Endothelial cell of hepatic sinusoid (primary cell): ENCODE measurements around the gene HOTAIR.

Source experiments
- in situ Hi-C: cut with HindIII; loops from 2 replicates; pipeline ENCODE4 v1.10.0; 2017; ENCODE audit warnings: low sequenced_read_pairs

The HOTAIR gene

GRCh38 chr12:53977596-53978445 lies 3.1 kb upstream of the HOTAIR start:
- in situ Hi-C loops: no loop called here

DNA sequence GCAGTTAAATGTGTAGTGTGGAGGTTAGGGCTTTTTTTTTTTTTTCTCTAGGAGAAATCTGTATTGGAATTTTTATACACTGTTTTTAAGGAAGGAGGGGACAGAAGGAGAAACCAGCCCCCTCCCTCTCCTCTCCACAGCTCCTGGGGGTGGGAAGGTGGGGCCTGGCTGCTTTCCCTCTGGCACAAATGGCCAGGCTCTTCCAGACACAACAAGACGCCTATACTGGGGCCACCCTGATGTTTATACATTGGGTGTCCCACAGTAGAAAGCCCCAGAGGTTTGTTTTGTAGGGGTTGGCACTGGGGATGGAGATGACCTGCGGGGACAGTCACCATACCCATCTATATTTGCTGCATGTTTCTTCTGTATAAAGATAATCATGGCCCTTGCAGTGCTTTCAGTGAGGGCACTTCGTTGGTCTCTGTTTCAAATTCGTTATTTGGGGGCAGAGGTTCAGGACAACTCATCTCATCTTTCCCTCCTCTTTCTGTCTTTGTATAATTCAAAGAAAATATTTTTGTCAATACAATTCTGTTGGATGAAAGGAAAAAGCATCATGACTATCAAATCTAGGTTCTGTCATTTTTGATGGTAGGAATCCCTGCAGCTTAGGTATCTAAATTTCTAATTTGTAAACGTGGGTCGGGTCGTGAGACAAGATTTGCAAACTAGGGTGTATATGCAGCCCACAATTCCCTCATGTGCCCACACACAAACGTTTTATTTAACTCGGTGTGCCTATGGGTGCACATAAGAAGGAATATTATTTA lies 2.3 kb upstream of the HOTAIR start:
- in situ Hi-C loops: no loop called here

- in situ Hi-C loops: no loop called here
Measured at GRCh38 chr12:53976172-53976822, 1.5 kb upstream of the HOTAIR start.

DNA sequence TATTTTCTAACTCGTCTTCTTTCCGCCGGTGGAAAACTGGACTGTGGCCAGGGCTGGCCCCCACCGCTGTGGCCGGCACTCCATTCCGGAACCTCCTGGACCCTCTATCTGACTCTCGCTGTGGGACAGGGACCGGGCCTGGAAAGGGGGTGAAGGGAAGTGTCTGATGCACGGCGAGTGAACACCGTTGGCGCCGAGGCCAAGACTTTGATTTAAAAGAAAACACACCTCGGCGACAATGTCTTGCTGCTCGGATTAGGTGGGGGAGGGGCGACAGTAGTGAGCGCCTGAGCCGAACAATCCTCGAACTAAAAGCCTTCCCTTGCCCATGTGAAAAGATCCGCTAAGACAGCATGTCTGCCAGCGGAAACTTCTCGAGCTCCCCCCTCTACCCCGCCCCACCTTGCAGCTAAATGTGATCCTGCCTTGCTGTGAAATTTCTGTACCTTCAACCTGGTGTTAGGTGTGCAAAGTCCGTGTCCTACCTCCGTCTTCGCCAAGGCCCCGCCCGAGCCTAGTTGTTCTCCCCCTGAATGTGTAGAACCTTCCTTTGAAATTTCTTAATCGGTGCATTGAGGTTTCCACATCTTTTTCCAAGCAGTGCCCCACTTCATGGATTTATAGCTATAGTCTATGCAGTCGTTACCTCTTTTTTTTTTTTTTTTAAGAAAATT lies 862 bp upstream of the HOTAIR start:
- in situ Hi-C loops: no loop called here

DNA sequence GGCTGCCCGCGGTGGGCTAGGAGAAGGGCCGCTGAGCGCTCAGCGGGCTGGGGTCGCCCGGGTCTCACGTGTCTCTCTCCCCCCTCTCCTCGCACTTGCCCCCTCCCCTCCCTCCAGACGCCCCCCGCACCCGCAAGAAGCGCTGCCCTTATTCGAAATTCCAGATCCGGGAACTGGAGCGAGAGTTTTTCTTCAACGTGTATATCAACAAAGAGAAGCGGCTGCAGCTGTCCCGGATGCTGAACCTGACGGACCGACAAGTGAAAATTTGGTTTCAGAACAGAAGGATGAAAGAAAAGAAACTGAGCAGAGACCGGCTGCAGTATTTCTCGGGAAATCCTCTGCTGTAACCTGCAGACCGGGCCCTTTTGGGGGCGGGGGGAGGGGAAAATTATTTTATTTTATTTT lies 314 bp upstream of the HOTAIR start:
- in situ Hi-C loops: no loop called here

GRCh38 chr12:53973236-53974042 lies 1.3 kb downstream of the HOTAIR start:
- in situ Hi-C loops: no loop called here

DNA sequence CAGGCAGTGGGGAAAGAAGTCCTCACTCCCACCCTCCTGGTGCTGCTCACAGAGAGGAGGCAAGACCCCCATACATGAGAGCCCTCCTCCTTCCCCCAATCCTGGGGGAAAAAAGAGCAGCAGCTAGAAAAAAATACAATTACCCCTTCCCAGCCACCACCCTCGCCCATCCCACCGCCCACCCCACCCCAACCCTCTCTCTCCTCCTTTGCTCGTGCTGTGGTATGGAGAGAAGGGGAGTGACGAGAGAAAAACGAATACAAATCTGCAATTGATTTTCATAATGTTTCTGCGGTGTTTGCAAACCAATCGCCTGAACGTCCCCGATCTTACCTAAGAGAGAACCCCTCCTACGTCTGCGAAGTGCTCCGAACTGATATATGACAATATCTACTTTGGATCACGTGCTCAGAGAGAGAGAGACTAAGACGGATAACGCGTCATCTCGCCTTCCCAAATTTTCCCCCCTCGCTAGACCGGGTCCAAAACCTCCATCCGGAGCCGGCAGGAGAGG lies 2.0 kb downstream of the HOTAIR start, which contains the start of gene HOXC11:
HOXC11 (plus strand) TSS at position 405 of the 514 bp plus-strand sequence. CDS start 116 bp downstream, outside the sequence.
- in situ Hi-C loops: no loop called here

- in situ Hi-C loops: no loop called here
Measured at GRCh38 chr12:53972152-53972702, 2.5 kb downstream of the HOTAIR start.

DNA sequence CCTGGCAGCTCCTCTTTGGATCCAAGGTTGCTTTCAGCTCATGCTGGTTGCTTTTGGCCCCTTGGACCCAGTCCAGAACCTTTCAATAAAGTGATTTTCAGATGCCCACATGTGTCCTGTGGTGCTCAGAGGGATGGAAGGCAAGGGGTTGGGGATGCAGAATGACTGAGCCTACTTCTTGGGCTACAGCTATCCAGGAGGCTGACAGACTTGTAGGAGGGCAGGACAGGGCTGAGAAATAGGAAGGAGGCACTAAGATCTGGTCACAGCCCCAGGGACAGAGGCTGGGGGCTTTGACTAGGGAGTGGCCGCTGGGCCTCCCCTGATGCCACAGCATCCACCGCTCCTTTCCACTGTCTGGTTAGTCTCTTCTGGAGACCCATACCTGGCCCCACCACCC lies 3.1 kb downstream of the HOTAIR start:
- in situ Hi-C loops: no loop called here

- in situ Hi-C loops: no loop called here
Measured at GRCh38 chr12:53971129-53971528, 3.6 kb downstream of the HOTAIR start.

- in situ Hi-C loops: no loop called here
Measured at GRCh38 chr12:53970451-53970850, 4.3 kb downstream of the HOTAIR start.

DNA sequence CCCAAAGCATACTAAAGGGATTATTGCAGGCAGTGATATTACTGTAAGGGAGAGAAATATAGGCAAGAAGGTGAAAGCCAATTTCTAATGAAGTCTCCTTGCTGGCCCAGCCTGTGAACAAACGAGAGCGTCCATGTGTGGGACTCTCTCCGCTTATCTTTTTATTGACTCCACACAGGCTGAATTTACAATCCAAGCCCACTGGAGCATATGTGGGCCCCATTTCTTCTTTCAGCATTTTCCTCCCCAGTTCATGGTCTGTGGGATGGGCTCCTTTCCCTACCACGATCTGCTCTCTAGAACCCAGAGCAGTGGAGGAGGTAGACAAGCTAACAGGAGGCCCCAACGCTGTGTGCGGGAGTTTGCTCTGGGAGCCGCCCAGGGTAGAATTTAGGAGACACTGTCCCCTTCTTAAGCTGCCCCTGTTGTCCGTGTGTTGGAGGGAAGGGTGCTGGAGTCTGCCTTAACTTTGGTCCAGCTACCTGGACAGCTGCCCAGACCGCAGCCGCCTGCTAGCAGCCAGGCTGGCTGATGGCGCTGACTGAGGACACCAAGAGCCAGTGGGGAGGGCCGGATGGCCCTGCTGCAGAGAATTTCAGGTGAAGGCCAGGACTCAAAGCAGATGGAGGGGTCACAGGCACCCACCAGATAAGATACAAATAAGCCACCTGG lies 5.0 kb downstream of the HOTAIR start:
- in situ Hi-C loops: no loop called here

DNA sequence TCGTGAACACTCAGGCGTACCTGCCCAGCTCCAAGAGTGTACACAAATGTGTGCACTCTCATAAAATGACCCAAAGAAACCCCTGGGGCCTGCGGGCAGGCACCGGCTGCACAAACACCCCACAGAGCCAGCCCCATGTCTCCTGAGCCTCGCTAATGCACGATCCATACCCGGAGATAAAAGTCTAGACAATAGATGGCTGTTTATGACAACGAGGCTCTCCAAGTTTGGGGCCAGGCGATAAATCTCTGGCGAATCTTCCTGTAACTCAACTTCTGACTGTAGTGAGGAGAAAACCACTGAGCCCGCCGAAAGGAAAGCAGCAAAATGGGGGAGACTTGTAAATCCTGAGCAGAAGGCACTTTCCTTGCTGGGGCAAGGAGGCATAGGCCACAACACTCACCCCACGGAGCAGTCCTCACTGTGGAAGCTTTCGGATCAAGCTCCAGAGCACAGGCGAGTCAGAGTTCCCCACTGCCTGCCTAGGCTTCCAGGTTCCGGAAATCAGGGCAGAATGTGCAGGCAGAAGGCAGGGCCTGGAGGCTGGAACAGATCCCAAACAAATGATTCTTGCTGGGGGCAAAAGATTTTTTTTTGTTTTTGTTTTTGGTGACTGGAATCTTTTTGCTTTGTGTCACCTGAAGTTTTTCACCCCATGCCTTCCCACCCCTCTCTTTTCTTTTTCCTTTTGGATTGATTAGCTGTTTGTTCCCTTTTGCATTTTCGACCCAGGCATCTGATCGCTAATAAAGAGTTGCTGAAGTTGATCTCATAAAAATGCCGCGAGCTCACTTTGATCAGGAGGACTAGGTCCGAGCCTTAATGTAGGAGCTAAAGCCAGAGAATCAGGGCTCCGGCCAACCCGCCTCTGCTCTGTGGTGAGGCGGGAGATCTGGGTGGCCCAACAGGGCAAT lies 6.3 kb downstream of the HOTAIR start:
- in situ Hi-C loops: no loop called here

DNA sequence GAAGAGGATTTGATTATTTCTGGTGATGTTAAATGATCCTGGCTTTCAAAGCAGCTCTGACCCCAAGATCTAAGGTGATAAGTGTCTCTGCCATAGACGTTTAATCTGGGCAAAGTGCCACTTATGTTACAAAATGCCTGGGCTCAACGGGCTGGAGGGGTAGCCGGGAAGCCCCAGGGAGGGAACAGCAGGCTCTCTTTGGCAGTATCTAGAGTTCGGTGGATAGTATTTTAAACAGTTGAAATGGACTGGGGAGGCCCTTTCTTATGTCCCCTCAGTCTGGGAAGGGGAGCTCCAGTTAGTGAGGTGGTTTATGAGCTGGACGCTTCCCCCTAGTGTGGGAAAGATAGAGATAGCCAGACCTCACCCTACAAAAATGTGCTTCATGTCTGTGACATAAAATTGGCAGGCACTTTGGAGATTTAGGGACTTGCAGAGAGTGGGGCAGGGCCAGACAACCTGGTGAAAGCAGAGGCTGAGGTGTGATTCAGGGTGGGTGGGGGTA lies 7.3 kb downstream of the HOTAIR start:
- in situ Hi-C loops: no loop called here

- in situ Hi-C loops: no loop called here
Measured at GRCh38 chr12:53966385-53967133, 8.2 kb downstream of the HOTAIR start.

DNA sequence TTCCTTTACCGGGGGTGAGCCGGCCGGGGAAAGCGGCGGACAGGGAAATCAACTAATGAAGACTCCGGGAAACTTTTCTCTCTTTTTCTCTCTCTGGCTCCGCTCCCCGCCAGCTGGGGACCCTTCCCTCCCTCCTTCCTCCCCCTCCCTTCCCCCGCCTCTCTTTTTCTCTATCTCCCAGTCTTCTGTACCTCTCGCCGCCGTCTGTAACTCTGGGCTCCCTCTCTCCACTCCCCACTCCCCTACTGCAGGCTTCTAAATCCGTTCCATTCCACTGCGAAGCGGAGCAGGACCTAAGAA lies 8.7 kb downstream of the HOTAIR start:
- in situ Hi-C loops: no loop called here
